Astrocyte of the spinal cord (primary cell): ENCODE data around the gene TMC3.

Source experiments
- DNase-seq: peaks from one replicate; pipeline ENCODE4 v3.0.0; 2011; ENCODE audit warnings: low read depth, low spot score
- H3K4me3 ChIP-seq: 2 replicates; pipeline ENCODE4 v1.5.1; 2011; ENCODE audit warnings: low read depth, mild to moderate bottlenecking, low read length, moderate library complexity
- in situ Hi-C: cut with HindIII; loops from 2 replicates; pipeline ENCODE4 v1.10.0; 2017; ENCODE audit warnings: low sequenced_read_pairs
- TF ChIP-seq, protein P1 (sequence below): IDR thresholded peaks from 2 replicates; pipeline ENCODE4 v1.5.1; 2012; ENCODE audit warnings: low read depth, mild to moderate bottlenecking, low read length, inconsistent platforms

TMC3 gene

DNA sequence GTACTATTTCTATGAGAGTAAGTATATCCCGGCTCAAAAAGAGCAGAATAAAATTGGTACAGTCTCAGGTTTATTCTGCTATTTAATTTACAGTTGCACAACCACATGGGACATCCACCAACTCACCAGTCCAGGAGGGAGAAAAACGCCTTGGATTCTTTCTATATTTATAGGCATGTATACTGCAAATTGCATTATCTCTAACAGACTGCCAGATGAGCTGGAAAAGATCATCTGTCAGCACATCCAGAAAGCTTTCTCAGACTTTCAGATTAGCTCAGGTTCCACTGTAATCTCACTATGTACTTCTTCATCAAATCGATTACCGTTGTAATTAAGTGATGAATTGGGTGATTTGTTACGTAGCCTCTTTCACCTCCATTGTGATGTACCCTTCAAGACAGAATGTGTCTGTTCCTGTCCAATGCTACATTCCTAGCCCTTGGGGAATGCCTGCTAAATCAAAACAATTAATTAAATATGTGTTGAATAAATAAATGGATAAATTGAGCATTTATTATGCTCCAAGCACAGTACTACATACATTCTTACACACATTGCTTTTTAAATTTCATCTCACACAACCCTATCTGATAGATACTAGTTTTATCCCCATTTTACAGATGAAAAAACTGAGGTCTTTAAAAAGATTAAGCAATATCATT is 38.1 kb upstream of the TMC3 start:
- in situ Hi-C loops, result no loop called here
- no peak for DNase-seq
- H3K4me3 ChIP-seq, result no peak overlapping the region
- TF ChIP-seq, protein P1, sequence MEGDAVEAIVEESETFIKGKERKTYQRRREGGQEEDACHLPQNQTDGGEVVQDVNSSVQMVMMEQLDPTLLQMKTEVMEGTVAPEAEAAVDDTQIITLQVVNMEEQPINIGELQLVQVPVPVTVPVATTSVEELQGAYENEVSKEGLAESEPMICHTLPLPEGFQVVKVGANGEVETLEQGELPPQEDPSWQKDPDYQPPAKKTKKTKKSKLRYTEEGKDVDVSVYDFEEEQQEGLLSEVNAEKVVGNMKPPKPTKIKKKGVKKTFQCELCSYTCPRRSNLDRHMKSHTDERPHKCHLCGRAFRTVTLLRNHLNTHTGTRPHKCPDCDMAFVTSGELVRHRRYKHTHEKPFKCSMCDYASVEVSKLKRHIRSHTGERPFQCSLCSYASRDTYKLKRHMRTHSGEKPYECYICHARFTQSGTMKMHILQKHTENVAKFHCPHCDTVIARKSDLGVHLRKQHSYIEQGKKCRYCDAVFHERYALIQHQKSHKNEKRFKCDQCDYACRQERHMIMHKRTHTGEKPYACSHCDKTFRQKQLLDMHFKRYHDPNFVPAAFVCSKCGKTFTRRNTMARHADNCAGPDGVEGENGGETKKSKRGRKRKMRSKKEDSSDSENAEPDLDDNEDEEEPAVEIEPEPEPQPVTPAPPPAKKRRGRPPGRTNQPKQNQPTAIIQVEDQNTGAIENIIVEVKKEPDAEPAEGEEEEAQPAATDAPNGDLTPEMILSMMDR, result no peak

DNA sequence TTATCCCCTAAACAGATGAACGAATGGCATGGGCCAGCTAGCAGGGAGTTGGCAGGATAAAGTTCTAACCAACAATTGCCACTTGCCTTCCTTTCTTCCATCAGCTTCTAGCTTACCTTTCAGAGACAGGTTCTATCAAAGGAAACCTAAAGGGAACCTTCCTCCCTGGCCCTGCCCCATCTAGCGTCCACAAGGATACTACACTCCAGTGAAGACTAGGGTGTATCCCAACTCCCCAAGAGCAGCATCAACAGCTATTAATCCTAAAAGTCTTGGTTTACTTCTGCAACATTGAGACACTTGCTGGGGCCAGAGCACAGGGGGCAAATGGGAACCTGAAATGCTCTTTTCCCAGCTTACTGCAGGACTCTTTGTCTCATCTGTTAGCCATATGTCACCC is 37.0 kb upstream of the TMC3 start:
- TF ChIP-seq, protein P1, result no peak

DNA sequence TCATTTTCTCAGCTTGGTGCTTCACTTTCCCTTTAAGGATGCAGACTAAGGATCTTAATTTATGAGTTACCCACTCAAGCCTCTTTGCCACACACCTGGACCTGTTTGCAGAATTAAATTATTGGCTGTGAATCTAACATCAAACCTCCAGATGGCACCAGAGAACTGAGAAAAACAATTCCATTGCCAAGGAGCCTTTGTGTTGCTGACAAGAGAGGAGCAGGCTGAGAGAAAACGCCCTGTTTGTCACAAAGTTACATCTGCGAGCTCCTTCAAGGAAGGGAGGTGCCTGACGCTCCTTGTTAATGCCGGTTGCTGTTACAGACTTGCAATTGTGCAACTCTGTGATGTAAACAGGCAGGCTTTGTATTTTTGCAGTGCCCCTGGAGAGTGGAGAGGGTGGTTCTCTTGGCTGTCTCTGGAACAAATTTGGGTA is 36.3 kb upstream of the TMC3 start:
- peak; percentile 72 for DNase-seq
- in situ Hi-C loops, result no loop called here
- TF ChIP-seq, protein P1, result peak; percentile 48
- H3K4me3 ChIP-seq, result no peak overlapping the region

More for the DNA sequence above, 37.0 kb upstream of the TMC3 start:
- H3K4me3 ChIP-seq, result no peak overlapping the region
- in situ Hi-C loops, result no loop called here
- no peak for DNase-seq

DNA sequence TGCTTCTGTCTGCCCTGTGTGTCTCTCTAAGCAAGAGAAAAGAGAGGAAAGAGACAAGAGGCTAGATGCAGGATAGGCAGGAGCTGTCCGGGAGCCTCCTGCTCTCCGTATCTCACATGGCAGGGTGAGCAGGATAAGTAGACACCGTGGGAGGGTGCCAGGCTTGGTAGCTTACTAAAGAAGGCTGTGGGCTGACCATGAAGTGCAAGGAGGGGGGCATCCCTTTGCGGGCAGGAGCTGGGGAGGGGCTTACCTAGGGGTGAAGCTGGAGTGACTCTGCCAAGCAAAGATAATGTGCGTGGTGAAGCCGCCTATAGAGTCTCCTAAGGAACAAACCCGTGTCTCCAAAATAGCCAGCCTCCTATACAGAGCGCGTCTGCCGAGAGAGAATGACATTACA is 33.7 kb upstream of the TMC3 start:
- TF ChIP-seq, protein P1, result no peak
- in situ Hi-C loops, result no loop called here
- no peak overlapping the region for H3K4me3 ChIP-seq
- no peak for DNase-seq

DNA sequence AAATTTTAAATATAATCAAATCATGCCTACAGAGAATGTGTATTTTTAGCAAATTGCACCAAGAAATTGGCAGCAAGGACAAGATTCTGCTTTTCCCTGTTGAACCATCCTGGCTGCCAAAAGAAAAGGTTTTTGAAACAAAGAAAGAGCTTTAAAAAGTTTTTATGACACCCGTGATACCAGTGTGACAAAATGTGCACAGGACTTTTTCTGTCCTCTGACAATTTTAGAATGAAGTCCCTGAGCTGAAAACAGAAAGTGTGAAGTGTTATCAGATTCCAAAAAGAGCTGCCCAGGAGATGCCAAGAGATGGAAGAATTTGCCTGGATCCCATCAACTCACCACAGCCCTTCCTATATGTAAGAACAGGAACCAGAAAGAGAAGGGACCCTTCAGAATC is 33.2 kb upstream of the TMC3 start:
- TF ChIP-seq, protein P1, result no peak
- no peak overlapping the region for H3K4me3 ChIP-seq
- in situ Hi-C loops, result no loop called here
- no peak for DNase-seq

DNA sequence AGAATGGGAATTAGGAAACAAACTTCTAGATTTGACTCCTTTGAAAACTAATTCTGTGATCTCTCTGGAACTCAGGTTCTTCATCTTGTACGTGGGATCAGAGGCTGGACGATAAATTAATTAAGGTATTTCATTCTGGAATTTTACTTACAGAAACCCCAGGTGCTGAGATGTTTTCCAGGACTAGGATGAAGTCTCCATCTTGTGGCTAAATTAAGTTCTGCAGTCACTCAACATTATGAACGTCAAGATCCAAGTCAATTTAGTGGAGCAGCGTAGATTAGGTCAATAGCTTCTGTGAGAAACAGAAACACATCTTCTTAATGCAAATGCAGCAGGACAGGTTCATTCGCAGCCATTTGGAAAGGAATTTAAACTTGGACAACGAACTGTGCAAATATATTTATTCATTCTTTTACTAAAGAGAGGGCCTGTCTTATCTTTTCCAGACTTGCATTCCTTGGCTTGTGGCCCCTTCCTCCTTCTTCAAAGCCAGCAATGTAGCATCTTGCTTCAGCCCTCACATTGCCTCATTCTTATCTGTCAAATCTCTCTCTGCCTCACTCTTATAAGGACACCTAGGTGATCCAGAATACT is 26.7 kb upstream of the TMC3 start:
- peak; percentile 58 for DNase-seq
- in situ Hi-C loops, result no loop called here
- H3K4me3 ChIP-seq, result no peak overlapping the region
- TF ChIP-seq, protein P1, result peak; percentile 71
